ENCODE results near the gene GXYLT2.

DNA sequence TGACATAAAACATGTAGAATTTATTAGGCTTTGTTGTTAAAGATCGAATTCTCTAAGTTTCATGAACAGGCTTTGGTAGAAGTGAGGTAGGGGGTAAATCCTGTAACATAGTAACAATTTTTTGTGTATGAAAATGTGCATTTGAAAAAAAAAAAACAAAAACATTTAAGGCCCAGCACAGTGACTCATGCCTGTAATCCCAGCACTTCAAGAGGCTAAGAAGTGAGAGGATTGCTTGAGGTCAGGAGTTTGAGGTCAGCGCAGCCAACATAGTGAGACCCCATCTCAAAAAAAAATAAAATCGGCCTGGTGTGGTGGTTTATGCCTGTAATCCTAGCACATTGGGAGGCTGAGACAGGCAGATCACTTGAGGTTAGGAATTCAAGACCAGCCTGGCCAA, 81.9 kb downstream of the GXYLT2 start:
- TF ChIP-seq POLR2A (IDR thresholded peaks at IDR 0.05) = no peak
- TF ChIP-seq, protein P1, sequence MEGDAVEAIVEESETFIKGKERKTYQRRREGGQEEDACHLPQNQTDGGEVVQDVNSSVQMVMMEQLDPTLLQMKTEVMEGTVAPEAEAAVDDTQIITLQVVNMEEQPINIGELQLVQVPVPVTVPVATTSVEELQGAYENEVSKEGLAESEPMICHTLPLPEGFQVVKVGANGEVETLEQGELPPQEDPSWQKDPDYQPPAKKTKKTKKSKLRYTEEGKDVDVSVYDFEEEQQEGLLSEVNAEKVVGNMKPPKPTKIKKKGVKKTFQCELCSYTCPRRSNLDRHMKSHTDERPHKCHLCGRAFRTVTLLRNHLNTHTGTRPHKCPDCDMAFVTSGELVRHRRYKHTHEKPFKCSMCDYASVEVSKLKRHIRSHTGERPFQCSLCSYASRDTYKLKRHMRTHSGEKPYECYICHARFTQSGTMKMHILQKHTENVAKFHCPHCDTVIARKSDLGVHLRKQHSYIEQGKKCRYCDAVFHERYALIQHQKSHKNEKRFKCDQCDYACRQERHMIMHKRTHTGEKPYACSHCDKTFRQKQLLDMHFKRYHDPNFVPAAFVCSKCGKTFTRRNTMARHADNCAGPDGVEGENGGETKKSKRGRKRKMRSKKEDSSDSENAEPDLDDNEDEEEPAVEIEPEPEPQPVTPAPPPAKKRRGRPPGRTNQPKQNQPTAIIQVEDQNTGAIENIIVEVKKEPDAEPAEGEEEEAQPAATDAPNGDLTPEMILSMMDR (IDR thresholded peaks at IDR 0.05) = no peak

Data from uterus (tissue), 2 donors.